ENCODE results near the gene CYTH4.

DNA sequence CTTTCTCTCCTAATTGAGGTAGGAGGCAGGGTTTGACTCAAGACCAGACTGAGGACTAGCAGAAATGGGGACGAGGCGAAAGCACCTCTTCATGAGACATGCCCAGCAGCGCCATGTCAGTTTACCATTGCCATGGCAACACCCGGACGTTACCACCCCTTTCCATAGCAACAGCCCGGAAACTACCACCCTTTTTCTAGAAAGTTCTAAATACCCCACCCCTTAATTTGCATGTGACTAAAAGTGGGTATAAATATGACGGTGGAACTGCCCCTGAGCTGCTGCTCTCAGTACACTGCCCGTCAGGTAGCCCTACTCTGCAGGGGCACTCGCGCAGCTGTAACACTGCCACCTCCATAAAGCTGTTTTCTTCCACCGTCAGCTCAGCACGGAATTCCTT lies 32.3 kb upstream of the CYTH4 start:
- TF ChIP-seq, protein P1, sequence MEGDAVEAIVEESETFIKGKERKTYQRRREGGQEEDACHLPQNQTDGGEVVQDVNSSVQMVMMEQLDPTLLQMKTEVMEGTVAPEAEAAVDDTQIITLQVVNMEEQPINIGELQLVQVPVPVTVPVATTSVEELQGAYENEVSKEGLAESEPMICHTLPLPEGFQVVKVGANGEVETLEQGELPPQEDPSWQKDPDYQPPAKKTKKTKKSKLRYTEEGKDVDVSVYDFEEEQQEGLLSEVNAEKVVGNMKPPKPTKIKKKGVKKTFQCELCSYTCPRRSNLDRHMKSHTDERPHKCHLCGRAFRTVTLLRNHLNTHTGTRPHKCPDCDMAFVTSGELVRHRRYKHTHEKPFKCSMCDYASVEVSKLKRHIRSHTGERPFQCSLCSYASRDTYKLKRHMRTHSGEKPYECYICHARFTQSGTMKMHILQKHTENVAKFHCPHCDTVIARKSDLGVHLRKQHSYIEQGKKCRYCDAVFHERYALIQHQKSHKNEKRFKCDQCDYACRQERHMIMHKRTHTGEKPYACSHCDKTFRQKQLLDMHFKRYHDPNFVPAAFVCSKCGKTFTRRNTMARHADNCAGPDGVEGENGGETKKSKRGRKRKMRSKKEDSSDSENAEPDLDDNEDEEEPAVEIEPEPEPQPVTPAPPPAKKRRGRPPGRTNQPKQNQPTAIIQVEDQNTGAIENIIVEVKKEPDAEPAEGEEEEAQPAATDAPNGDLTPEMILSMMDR (conservative IDR thresholded peaks at IDR 0.05; ENCODE audit: low read length), result no peak
- no peak for TF ChIP-seq EZH2phosphoT487 (IDR thresholded peaks at IDR 0.05; ENCODE audit: borderline replicate concordance, low read depth, low read length)

Measured in OCI-LY7 (cell line).